Ovary (tissue), 9 donors: ENCODE results near the gene EGLN1. TPM values are rescaled to one million over a fixed set of nuclear protein-coding genes. Genes with fewer than 3 reads are reported as not detected.

Experiments
- DNase-seq, 5 donors: peaks; one replicate each; pipeline ENCODE4 v3.0.0-alpha.2; 2019 to 2020
- H3K27ac ChIP-seq, 2 donors: fragments of 200-600 bp; one replicate each; pipeline versions ENCODE4 v1.5.1 to v1.8.0; 2019 to 2022
- H3K27me3 ChIP-seq: fragments of 200-600 bp; one replicate; pipeline ENCODE4 v1.8.0; 2022
- H3K36me3 ChIP-seq: fragments of 200-600 bp; sonication (generic); one replicate; pipeline ENCODE4 v1.5.1; 2019
- H3K4me1 ChIP-seq: one replicate; pipeline ENCODE4 v1.8.1; 2013; ENCODE audit warnings: mild to moderate bottlenecking, moderate library complexity; ENCODE audit not compliant: insufficient read depth
- H3K4me3 ChIP-seq: fragments of 200-600 bp; sonication (generic); one replicate; pipeline ENCODE4 v1.5.1; 2017
- H3K9me3 ChIP-seq, 2 donors: fragments of 200-600 bp in 1 of 2; sonication (generic) in 1 of 2; one replicate each; pipeline versions ENCODE4 v1.5.1 to v1.8.1; 2013 to 2019; ENCODE audit warnings: mild to moderate bottlenecking in 1 of 2, moderate library complexity in 1 of 2
- EP300 ChIP-seq: sonication (generic); formaldehyde crosslinking; IDR thresholded peaks from one replicate; pipeline ENCODE4 v1.6.1; 2017; ENCODE audit warnings: antibody characterized with exemption
- POLR2A ChIP-seq: fragments of 450-650 bp; IDR thresholded peaks from one replicate; pipeline ENCODE4 v1.6.1; 2017; ENCODE audit warnings: antibody characterized with exemption, mild to moderate bottlenecking, moderate library complexity
- WGBS, 3 donors: extraction: QIAGEN DNeasy Blood & Tissue Kit in 1 of 3; methylation state at CpG; one replicate each; pipeline versions ENCODE4 v1.1.5 to v1.1.7; 2013 to 2017; 5-methylcytosine and 5-hydroxymethylcytosine counted together
- intact Hi-C, 4 donors: fragments of 100-400 bp; cut with DNase I; formaldehyde crosslinking; loops; one replicate each; pipeline versions ENCODE4 v1.11.0 to v1.15.1; 2022 to 2023
- polyA plus RNA-seq, 2 donors: library from polyadenylated mRNA; stranded (reverse); fragments of 200-250 nt in 1 of 2; fragments of 350-450 nt in 1 of 2; fragmentation: Illumina TruSeq in 1 of 2; extraction: RNeasy Lipid Tissue Mini Kit (QIAGEN cat#74804) in 1 of 2; gene quantifications; one replicate each; pipeline ENCODE4 v1.2.3, GENCODE V29; 2013 to 2014
- total RNA-seq, 7 donors: library from RNA; depleted of rRNA in 2 of 7; stranded (reverse); fragments of >200 nt in 2 of 7; fragmentation: NEBNext Ultra II Directional in 3 of 7; extraction: Animal tissue kit (Norgen Biotek cat#: 25700) in 3 of 7; gene quantifications; one replicate each; pipeline versions ENCODE4 v1.1.0 to v1.2.4, GENCODE V29; 2016 to 2023
- TF ChIP-seq, protein P1 (sequence below), 3 donors: fragments of 450-650 bp in 2 of 3; fragments of 200-600 bp in 1 of 3; IDR thresholded peaks; one replicate each; pipeline versions ENCODE4 v1.5.1 to v1.8.0; 2016 to 2022; ENCODE audit warnings: antibody characterized with exemption in 3 of 3, mild to moderate bottlenecking in 1 of 3
- donor health status: DM: no; HTN: no; CAD: no; lungs with moderate emphysema.
- donor health status: DM: no; HTN: no; CAD: no.
- donor health status: Bipolar disorder and iron deficiency.
- donor health status: DM: yes; HTN: yes; CAD: no.
- donor health status: DM: no; HTN: no; CAD: no.
- donor health status: DM: yes; HTN: yes; CAD: no.

The EGLN1 gene
- total and polyA plus RNA-seq, 9 donors = 18.5 to 52.0 (median 39.1) TPM

DNA sequence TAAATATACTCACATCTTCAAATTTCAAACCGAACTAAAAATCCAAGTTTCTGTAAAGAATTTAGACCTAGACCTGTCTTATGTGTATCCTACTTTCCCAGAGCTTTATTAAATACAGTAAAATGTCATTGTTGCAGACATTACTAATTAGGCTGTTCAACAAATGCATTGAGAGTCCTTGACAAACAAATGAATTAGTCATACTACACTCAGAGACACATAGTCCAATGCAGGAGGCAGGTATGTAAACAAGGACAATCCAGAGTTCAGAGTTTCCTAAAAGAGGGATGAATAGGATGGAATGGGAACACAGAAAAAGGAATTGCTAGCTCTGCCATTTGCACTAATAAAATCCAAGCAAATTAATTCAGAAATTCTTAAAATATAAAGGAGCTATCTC lies 1.6 kb upstream of the EGLN1 start:
- Histone ChIP-seq H3K9me3 (no peaks in the 10 kb centered on the region), H3K4me1 (peaks cover 4% of the 10 kb centered on the region), H3K27ac (no peak overlapping the region), H3K36me3 (no peaks in the 10 kb centered on the region), H3K4me3 (no peak overlapping the region), H3K27me3 (no peaks in the 10 kb centered on the region)
- intact Hi-C loops = loop anchor here in 1 of 4 donors (10.0 kb wide), 1 partner anchor 101 kb away; the partner anchor contains the start of gene TSNAX
- TF ChIP-seq, protein P1, sequence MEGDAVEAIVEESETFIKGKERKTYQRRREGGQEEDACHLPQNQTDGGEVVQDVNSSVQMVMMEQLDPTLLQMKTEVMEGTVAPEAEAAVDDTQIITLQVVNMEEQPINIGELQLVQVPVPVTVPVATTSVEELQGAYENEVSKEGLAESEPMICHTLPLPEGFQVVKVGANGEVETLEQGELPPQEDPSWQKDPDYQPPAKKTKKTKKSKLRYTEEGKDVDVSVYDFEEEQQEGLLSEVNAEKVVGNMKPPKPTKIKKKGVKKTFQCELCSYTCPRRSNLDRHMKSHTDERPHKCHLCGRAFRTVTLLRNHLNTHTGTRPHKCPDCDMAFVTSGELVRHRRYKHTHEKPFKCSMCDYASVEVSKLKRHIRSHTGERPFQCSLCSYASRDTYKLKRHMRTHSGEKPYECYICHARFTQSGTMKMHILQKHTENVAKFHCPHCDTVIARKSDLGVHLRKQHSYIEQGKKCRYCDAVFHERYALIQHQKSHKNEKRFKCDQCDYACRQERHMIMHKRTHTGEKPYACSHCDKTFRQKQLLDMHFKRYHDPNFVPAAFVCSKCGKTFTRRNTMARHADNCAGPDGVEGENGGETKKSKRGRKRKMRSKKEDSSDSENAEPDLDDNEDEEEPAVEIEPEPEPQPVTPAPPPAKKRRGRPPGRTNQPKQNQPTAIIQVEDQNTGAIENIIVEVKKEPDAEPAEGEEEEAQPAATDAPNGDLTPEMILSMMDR (IDR thresholded peaks at IDR 0.05) = no peak
- TF ChIP-seq EP300 (no peak), POLR2A (no peak)
- DNase-seq = no peak
- 37 to 54% (median 47%) methylated on average over 1 of the region's 1 CpG for WGBS, 3 donors

DNA sequence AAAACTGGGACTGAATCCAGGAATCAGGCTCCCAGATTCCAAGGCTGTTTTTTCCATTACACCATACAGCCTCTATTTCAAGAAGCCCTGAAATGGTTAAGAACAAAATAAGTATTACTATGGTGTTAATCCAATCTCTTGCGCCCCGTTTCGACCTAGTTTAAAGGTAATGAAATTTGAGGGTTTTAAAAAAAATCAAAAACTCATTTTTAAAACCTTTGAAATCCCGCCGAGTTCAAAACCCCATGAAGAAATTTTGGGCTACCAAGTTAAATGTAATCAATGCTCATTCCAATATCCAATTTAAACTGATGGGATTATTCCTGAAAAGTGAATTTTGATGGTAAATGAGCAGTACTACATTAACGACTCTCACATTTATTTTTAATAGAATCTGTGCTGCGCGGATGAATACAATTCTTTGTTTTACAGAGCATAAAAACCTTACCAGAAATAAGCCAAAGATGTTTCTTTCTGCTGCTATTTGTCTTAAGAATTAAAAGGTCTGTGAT lies 767 bp upstream of the EGLN1 start:
- Histone ChIP-seq H3K4me1 (peaks cover 7% of the 10 kb centered on the region), H3K4me3 (peak overlapping the region; percentile 73), H3K27ac (peak overlapping the region; percentile 91 to 99), H3K9me3 (no peaks in the 10 kb centered on the region), H3K27me3 (no peaks in the 10 kb centered on the region), H3K36me3 (no peaks in the 10 kb centered on the region)
- DNase-seq = no peak
- WGBS, 3 donors = 18 to 25% (median 20%) methylated on average over 8 of the region's 8 CpGs
- TF ChIP-seq, protein P1 (IDR thresholded peaks at IDR 0.05) = no peak
- no peak for TF ChIP-seq POLR2A
- TF ChIP-seq EP300 = no peak
- intact Hi-C loops = loop anchor here in 1 of 4 donors (10.0 kb wide), 1 partner anchor 102 kb away; the partner anchor contains the start of gene TSNAX

DNA sequence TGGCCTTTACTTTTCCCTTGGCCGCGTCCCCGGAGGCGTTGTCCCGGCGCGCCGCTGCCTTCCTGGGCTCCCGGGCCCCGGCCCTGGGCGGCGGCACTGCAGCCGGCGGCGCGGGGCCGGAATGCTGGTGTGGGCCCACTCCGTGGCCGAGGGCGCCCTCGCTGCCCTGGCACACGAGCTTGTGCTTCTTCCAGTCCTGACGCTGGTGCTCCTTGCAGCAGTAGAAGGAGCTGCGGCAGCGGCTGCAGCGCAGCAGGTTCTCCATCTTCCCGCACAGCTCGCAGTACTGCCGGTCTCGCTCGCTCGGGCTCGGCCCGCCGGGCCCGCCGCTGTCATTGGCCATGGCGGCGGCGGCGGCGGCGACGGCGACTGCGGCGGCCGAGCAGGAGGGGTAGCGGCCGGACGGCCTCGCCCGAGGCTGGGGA lies 529 bp downstream of the EGLN1 start:
- TF ChIP-seq POLR2A (no peak), EP300 (no peak)
- TF ChIP-seq, protein P1 (IDR thresholded peaks at IDR 0.05) = no peak
- Histone ChIP-seq H3K27me3 (no peaks in the 10 kb centered on the region), H3K4me1 (peaks cover 7% of the 10 kb centered on the region), H3K36me3 (no peaks in the 10 kb centered on the region), H3K9me3 (no peaks in the 10 kb centered on the region), H3K27ac (peak overlapping the region; percentile 91 to 99), H3K4me3 (peak overlapping the region; percentile 73)
- DNase-seq = peak in 4 of 5 donors; percentile 22 to 67 (median 44)
- WGBS, 3 donors = 0% methylated on average over 45 to 53 of the region's 53 CpGs
- intact Hi-C loops = loop anchor here in 1 of 4 donors (10.0 kb wide), 1 partner anchor 103 kb away; the partner anchor contains the start of gene TSNAX

DNA sequence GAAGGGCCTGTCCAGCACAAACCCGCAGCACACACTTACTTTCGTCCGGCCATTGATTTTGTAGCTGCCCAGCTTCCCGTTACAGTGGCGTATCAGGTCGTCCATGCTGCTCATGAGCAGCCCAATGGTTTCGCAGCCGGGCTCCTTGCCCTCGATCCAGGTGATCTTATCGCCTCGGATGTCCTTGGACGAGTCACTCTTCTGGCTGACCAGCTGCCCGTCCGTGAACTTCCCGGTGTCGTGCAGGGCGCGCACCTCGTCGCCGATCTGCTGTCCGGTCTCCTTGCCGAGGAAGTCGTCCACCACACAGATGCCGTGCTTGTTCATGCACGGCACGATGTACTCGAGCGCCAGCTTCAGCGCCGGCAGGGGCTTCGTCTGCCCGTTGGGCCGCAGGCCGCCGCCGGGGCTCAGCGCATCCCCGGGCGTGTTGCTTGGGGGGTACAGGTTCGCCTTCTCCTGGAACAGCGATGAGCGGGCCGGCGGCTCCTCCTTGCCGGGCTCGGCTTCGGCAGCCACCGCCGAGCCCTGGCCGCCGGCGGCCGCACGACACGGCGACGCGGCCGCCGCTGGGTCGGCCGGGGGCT lies 1.0 kb downstream of the EGLN1 start:
- Histone ChIP-seq H3K4me3 (peak overlapping the region; percentile 73), H3K9me3 (no peaks in the 10 kb centered on the region), H3K27me3 (no peaks in the 10 kb centered on the region), H3K36me3 (no peaks in the 10 kb centered on the region), H3K4me1 (peaks cover 7% of the 10 kb centered on the region), H3K27ac (peak overlapping the region; percentile 91 to 99)
- TF ChIP-seq, protein P1 (IDR thresholded peaks at IDR 0.05) = no peak
- no peak for TF ChIP-seq POLR2A
- TF ChIP-seq EP300 = no peak
- 0 to 1% (median 0%) methylated on average over 61 to 63 of the region's 63 CpGs for WGBS, 3 donors
- intact Hi-C loops = loop anchor here in 1 of 4 donors (10.0 kb wide), 1 partner anchor 104 kb away; the partner anchor contains the start of gene TSNAX
- peak; percentile 24 to 60 (median 43) for DNase-seq
